C4-2B (cell line): ENCODE data around the gene AMT.
"Not testable (repeated sequence)": the region's sequence is repeated elsewhere in the genome, so short reads cannot be mapped to it uniquely, and the experiment has no call there.

ENCODE experiments used
- H3K27ac ChIP-seq: fragments of 450-650 bp; 2 replicates; pipeline ENCODE4 v1.5.1; 2017
- ZFX ChIP-seq: fragments of 450-650 bp; IDR thresholded peaks from 2 replicates; pipeline ENCODE4 v1.6.1; 2017
- TF ChIP-seq, protein P1 (sequence below): fragments of 450-650 bp; conservative IDR thresholded peaks from 2 replicates; pipeline ENCODE4 v1.5.1; 2017; ENCODE audit warnings: mild to moderate bottlenecking

Gene AMT

DNA sequence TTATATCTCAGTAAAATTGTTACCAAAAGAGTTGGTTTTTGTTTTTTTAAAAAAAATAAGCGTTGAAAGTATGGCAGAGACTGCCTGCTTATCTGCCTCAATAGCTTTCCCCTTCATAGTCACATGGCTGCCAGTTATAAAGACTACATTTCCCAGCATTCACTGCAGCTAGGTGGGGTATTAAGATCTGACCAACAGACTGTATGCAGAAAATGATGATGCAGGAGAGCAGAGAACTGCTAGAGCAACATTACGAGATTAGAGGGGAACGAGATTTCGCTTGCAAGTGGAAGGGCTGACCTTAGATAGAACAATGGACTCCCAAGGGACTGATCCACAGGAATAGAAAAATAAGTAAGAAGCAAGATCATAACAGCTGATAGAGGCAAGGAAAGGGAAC is 24.8 kb downstream of the AMT start:
- TF ChIP-seq ZFX: no peak
- TF ChIP-seq, protein P1, sequence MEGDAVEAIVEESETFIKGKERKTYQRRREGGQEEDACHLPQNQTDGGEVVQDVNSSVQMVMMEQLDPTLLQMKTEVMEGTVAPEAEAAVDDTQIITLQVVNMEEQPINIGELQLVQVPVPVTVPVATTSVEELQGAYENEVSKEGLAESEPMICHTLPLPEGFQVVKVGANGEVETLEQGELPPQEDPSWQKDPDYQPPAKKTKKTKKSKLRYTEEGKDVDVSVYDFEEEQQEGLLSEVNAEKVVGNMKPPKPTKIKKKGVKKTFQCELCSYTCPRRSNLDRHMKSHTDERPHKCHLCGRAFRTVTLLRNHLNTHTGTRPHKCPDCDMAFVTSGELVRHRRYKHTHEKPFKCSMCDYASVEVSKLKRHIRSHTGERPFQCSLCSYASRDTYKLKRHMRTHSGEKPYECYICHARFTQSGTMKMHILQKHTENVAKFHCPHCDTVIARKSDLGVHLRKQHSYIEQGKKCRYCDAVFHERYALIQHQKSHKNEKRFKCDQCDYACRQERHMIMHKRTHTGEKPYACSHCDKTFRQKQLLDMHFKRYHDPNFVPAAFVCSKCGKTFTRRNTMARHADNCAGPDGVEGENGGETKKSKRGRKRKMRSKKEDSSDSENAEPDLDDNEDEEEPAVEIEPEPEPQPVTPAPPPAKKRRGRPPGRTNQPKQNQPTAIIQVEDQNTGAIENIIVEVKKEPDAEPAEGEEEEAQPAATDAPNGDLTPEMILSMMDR: no peak
- no peak overlapping the region for H3K27ac ChIP-seq

DNA sequence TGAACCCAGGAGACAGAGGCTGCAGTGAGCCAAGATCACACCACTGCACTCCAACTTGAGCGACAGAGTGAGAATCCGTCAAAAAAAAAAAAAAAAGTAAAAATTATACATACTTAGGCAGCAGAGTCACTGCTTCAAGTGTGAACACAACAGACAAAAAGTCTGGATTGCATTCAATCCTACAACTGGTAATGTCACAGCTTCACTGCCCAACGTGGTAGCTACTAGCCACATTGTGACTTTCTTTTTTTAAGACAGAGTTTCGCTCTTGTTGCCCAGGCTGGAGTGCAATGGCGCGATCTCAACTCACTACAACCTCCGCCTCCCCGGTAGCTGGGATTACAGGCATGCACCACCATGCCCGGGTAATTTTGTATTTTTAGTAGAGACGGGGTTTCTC is 31.0 kb downstream of the AMT start:
- not testable (repeated sequence) for H3K27ac ChIP-seq

DNA sequence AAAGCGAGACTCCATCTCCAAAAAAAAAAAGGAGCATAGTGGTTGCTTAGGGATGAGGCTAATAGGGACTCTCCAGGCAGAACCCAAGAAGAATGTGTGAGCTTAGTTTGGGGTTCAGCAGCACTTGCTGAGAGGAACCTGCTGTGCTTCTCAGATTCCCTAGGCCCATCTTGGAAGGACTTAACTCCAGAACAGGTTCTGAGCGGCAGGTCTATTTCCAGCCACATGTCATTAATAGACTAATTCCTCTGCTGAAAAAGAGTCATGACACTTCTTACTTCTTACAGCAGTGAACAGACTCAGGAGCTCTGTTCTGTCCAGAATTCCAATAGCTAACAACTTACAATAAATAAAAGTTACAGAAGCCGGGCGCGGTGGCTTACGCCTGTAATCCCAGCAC is 33.0 kb downstream of the AMT start:
- H3K27ac ChIP-seq: no peak overlapping the region
- TF ChIP-seq ZFX: no peak
- TF ChIP-seq, protein P1: no peak

DNA sequence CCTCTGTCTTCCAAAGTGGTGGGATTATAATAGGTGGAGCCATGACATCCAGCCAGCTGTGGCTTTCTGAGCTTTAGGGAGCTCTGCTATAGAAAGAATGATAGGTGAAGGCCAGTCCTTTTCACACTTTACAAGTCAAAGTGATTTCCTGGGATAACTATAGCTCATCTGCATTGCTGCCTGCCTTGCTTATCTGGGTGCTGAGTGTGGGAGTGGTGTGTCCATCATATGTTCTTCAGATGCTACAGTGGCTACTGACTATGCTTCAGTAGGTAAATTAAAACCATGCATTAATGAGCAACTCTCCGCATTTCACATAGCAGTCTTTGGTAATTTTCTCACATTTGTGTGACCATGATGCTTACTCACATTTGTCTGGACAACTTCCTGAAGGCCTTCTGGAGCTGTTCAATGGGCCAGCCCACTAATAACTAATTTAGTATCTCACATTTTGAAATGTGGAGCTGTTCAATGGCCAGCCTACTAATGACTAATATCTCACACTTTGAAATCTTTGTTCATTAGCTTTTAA is 33.9 kb downstream of the AMT start:
- TF ChIP-seq ZFX: no peak
- TF ChIP-seq, protein P1: no peak

DNA sequence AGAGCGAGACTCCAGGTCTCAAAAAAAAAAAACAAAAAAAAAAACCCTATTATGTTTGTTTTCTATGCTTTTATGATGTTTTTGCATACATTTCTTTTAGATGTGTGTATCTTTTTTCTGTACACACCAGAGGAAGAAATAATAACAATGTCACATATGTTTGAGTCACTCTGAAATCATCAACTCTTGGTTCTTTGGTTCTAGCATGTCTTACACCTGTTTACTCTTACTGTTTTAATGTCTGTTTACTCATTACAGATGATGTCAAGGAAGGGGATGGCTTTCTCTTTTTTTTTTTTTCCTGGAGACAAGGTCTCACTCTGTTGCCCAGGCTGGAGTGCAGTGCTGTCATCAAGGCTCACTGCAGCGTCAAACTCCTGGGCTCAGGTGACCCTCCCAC is 34.6 kb downstream of the AMT start:
- TF ChIP-seq ZFX: no peak
- TF ChIP-seq, protein P1: no peak
- H3K27ac ChIP-seq: no peak overlapping the region

More for the DNA sequence above, 33.9 kb downstream of the AMT start:
- H3K27ac ChIP-seq: no peak overlapping the region

DNA sequence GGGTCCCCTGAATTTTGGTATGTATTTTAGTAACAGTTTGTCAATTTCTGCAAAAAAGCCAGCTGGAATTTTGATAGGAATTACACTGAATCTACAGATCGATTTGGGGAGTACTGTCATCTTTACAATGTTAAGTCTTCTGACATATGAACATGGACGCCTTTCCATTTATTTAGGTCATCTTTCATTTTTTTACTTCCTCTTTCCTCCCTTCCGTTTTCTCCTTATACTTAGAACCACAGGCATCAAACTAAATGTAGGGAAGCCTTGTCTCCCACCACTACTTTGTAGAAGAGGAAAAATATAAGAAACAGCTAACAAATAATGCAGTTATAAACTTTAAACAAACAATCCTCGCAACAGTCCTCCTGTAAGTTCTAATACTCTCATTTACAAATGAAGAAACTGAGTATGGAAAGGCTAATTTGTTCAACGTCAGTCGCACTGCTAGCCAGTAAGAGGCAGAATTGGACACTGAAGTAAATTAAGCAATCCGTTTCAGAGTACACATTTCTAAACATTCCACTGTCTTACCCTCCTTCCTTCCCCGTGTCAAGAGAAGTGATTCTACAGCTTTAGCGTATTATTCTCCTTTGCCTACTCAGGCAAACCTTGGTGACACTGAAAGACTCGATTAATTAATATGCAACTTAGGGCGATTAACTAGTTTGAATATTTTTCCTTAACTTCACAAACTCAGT is 36.1 kb downstream of the AMT start:
- no peak overlapping the region for H3K27ac ChIP-seq

DNA sequence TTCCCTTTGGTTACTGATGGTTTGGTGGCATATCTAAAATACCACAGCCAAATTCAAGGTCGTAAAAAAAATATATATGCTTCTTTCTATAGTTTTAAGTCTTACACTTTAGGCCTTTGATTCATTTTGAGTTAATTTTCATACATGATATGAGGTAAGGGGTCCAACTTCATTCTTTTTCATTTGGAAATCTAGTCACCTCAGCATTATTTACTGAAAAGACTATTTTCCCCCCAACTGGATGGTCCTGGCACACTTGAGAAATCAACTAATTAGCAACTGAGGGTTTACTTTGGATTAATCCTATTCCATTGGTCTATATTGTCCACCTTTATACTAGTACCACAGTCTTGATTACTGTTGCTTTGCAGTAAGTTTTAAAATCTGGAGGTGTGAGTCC is 36.7 kb downstream of the AMT start:
- no peak for TF ChIP-seq ZFX
- TF ChIP-seq, protein P1: no peak
- no peak overlapping the region for H3K27ac ChIP-seq

More for the DNA sequence above, 36.1 kb downstream of the AMT start:
- TF ChIP-seq, protein P1: no peak
- TF ChIP-seq ZFX: no peak

DNA sequence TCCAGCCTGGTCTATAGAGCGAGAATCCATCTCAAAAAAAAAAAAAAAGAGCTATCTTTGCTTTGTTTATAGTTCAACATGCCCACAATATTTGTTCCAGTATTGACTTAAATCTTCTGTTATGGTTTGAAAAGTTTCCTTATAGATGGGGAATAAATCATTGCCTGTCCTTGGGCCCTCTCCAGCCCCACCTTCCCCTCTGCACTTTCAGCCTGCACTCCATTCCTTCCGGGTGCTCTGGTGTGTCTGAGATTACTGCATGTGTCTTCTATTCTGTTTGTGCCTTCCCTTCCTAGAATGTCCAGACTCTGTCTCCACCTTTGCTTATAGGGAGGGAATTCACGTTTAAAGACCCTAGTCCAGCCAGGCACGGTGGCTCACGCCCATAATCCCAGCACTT is 38.9 kb downstream of the AMT start:
- no peak for TF ChIP-seq ZFX
- TF ChIP-seq, protein P1: no peak
- no peak overlapping the region for H3K27ac ChIP-seq
